ENCODE results near the gene FAM47B.

Gene FAM47B

GRCh38 chrX:34917146-34917545, 25.4 kb upstream of the FAM47B start:
- Histone ChIP-seq H3K36me3 (ENCODE audit: control insufficient read depth in 2 of 2, insufficient read depth in 1 of 2, low read length in 2 of 2) (no peaks in the 10 kb centered on the region), H3K4me1 (ENCODE audit: control insufficient read depth, insufficient read depth, low read length) (no peaks in the 10 kb centered on the region), H3K4me3 (ENCODE audit: low read depth, low read length) (no peak overlapping the region), H3K27ac (ENCODE audit: extremely low read depth, low read depth, low read length) (no peak overlapping the region), H3K9me3 (ENCODE audit: control insufficient read depth, insufficient read depth, low read depth, low read length) (no peaks in the 10 kb centered on the region)
- ChIA-PET POLR2A (no interaction called here), CTCF (interaction anchor here (1.5 kb wide), 1 partner anchor 17 kb away, joined by 3 read pairs; no protein-coding TSS in a partner anchor)
- no peak for TF ChIP-seq ZNF214 (tag by site-specific recombination; IDR thresholded peaks at IDR 0.05; ENCODE audit: borderline replicate concordance)
- no peak for TF ChIP-seq REPIN1 (tag by site-specific recombination; IDR thresholded peaks at IDR 0.05; ENCODE audit: low read depth)
- no peak for TF ChIP-seq ZNF394 (tag by site-specific recombination; IDR thresholded peaks at IDR 0.05; ENCODE audit: borderline replicate concordance)

DNA sequence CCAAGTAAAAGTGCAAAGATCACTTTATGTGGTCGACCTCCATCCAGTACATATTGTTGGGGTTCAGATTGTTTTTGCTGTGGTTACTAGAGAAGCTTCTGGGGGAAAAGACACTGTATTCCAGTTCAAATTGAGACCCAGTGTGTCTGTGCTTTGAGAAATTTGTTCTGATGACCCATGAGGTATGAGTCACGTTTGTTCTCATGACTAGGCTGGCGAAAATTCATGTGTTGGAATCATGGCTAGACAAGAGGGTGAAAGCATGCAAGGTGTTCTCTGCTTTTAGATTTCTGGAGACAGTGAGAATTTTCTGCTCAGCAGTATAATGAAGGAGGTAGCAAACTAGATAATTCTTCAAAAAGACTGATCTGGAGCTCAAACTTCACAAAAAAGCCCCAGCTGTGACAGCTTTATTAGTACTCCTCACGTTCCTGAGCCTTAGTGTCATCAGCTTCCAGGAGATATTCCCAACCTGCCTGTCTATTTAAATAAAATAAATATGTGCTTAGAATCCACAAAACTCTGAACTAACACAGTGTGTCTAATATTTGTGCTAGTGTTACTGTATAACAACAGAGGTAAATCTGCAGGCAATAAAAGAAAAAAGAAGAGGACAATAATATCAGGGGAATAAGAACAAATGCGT, 24.4 kb upstream of the FAM47B start:
- TF ChIP-seq ZNF19 (tag by site-specific recombination; IDR thresholded peaks at IDR 0.05; ENCODE audit: low read depth) (no peak), ZNF2 (tag by site-specific recombination; IDR thresholded peaks at IDR 0.05) (no peak), ZBTB10 (tag by site-specific recombination; IDR thresholded peaks at IDR 0.05) (no peak), ZNF701 (tag by site-specific recombination; IDR thresholded peaks at IDR 0.05) (no peak), ZNF548 (tag by site-specific recombination; IDR thresholded peaks at IDR 0.05) (no peak), ZNF560 (tag by site-specific recombination; IDR thresholded peaks at IDR 0.05; ENCODE audit: borderline replicate concordance) (no peak), ZNF843 (tag by site-specific recombination; IDR thresholded peaks at IDR 0.05) (no peak), ZNF571 (tag by site-specific recombination; IDR thresholded peaks at IDR 0.05) (no peak), ZNF223 (tag by site-specific recombination; IDR thresholded peaks at IDR 0.05) (no peak), MYNN (tag by site-specific recombination; IDR thresholded peaks at IDR 0.05; ENCODE audit: borderline replicate concordance) (no peak), ZNF776 (tag by site-specific recombination; IDR thresholded peaks at IDR 0.05; ENCODE audit: borderline replicate concordance) (no peak), ZNF324 (tag by site-specific recombination; IDR thresholded peaks at IDR 0.05) (no peak), KLF8 (tag by site-specific recombination; IDR thresholded peaks at IDR 0.05) (no peak), ZNF621 (tag by site-specific recombination; IDR thresholded peaks at IDR 0.05) (no peak), ZNF169 (tag by site-specific recombination; IDR thresholded peaks at IDR 0.05) (no peak)
- TF ChIP-seq, protein P1, sequence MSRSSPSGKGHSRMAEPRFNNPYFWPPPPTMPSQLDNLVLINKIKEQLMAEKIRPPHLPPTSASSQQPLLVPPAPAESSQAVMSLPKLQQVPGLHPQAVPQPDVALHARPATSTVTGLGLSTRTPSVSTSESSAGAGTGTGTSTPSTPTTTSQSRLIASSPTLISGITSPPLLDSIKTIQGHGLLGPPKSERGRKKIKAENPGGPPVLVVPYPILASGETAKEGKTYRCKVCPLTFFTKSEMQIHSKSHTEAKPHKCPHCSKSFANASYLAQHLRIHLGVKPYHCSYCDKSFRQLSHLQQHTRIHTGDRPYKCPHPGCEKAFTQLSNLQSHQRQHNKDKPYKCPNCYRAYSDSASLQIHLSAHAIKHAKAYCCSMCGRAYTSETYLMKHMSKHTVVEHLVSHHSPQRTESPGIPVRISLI (tag by site-specific recombination; IDR thresholded peaks at IDR 0.05) = no peak
- TF ChIP-seq, protein P2, sequence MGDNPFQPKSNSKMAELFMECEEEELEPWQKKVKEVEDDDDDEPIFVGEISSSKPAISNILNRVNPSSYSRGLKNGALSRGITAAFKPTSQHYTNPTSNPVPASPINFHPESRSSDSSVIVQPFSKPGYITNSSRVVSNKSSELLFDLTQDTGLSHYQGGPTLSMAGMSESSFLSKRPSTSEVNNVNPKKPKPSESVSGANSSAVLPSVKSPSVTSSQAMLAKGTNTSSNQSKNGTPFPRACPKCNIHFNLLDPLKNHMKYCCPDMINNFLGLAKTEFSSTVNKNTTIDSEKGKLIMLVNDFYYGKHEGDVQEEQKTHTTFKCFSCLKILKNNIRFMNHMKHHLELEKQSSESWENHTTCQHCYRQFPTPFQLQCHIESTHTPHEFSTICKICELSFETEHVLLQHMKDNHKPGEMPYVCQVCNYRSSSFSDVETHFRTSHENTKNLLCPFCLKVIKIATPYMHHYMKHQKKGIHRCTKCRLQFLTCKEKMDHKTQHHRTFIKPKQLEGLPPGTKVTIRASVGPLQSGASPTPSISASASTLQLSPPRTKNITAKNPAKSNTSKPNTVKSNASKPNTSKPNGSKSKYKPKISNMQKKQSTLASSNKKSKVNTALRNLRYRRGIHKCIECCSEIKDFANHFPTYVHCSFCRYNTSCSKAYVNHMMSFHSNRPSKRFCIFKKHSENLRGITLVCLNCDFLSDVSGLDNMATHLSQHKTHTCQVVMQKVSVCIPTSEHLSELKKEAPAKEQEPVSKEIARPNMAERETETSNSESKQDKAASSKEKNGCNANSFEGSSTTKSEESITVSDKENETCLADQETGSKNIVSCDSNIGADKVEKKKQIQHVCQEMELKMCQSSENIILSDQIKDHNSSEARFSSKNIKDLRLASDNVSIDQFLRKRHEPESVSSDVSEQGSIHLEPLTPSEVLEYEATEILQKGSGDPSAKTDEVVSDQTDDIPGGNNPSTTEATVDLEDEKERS (tag by site-specific recombination; IDR thresholded peaks at IDR 0.05) = no peak
- TF ChIP-seq, protein P3, sequence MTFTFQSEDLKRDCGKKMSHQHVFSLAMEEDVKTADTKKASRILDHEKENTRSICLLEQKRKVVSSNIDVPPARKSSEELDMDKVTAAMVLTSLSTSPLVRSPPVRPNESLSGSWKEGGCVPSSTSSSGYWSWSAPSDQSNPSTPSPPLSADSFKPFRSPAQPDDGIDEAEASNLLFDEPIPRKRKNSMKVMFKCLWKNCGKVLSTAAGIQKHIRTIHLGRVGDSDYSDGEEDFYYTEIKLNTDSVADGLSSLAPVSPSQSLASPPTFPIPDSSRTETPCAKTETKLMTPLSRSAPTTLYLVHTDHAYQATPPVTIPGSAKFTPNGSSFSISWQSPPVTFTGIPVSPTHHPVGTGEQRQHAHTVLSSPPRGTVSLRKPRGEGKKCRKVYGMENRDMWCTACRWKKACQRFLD (tag by site-specific recombination; IDR thresholded peaks at IDR 0.05) = no peak
- TF ChIP-seq, protein P4, sequence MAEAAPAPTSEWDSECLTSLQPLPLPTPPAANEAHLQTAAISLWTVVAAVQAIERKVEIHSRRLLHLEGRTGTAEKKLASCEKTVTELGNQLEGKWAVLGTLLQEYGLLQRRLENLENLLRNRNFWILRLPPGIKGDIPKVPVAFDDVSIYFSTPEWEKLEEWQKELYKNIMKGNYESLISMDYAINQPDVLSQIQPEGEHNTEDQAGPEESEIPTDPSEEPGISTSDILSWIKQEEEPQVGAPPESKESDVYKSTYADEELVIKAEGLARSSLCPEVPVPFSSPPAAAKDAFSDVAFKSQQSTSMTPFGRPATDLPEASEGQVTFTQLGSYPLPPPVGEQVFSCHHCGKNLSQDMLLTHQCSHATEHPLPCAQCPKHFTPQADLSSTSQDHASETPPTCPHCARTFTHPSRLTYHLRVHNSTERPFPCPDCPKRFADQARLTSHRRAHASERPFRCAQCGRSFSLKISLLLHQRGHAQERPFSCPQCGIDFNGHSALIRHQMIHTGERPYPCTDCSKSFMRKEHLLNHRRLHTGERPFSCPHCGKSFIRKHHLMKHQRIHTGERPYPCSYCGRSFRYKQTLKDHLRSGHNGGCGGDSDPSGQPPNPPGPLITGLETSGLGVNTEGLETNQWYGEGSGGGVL (tag by site-specific recombination; IDR thresholded peaks at IDR 0.05) = no peak
- no peak overlapping the region for H3K4me3 ChIP-seq (ENCODE audit: low read depth, low read length)
- CTCF ChIA-PET = interaction anchor here (0.6 to 1.5 kb wide), 7 partner anchors 9 to 1632 kb away, joined by 3 to 6 read pairs (median 3); no protein-coding TSS in a partner anchor
- no peaks in the 10 kb centered on the region for H3K4me1 ChIP-seq (ENCODE audit: control insufficient read depth, insufficient read depth, low read length)
- no peaks in the 10 kb centered on the region for H3K36me3 ChIP-seq (ENCODE audit: control insufficient read depth in 2 of 2, insufficient read depth in 1 of 2, low read length in 2 of 2)
- no peak overlapping the region for H3K27ac ChIP-seq (ENCODE audit: extremely low read depth, low read depth, low read length)
- no peaks in the 10 kb centered on the region for H3K9me3 ChIP-seq (ENCODE audit: control insufficient read depth, insufficient read depth, low read depth, low read length)
- POLR2A ChIA-PET = no interaction called here
